Neutrophil (primary cell): ENCODE measurements around the gene SAFB2.

Experiments
- H3K27ac ChIP-seq: fragments of 200-600 bp; sonication (generic); 2 replicates; pipeline ENCODE4 v1.5.1; 2016; ENCODE audit warnings: mild to moderate bottlenecking, moderate library complexity
- H3K27me3 ChIP-seq: fragments of 200-600 bp; sonication (generic); 2 replicates; pipeline ENCODE4 v1.6.0; 2016; ENCODE audit warnings: mild to moderate bottlenecking
- H3K36me3 ChIP-seq: fragments of 200-600 bp; sonication (generic); 2 replicates; pipeline ENCODE4 v1.5.1; 2017
- H3K4me1 ChIP-seq, 2 experiments: fragments of 200-600 bp in 1 of 2; sonication (generic) in 1 of 2; 1 replicate in 1 of 2; 2 replicates in 1 of 2; pipeline versions ENCODE4 v1.5.1 to v1.6.1; 2013 to 2016; ENCODE audit warnings: low read depth in 1 of 2, low read length in 1 of 2, mild to moderate bottlenecking in 1 of 2, moderate library complexity in 1 of 2; ENCODE audit not compliant: control insufficient read depth in 1 of 2, insufficient read depth in 1 of 2
- H3K4me3 ChIP-seq, 2 experiments: fragments of 200-600 bp in 1 of 2; sonication (generic) in 1 of 2; 1 replicate in 1 of 2; 2 replicates in 1 of 2; pipeline ENCODE4 v1.5.1; 2013 to 2016; ENCODE audit warnings: low read depth in 1 of 2, low read length in 1 of 2, mild to moderate bottlenecking in 1 of 2, moderate library complexity in 1 of 2
- H3K9me3 ChIP-seq: fragments of 200-600 bp; sonication (generic); 2 replicates; pipeline ENCODE4 v1.5.1; 2016
- TF ChIP-seq, protein P1 (sequence below): fragments of 200-600 bp; sonication (generic); IDR thresholded peaks from 2 replicates; pipeline ENCODE4 v1.5.1; 2016; ENCODE audit warnings: antibody characterized with exemption

Gene SAFB2

DNA sequence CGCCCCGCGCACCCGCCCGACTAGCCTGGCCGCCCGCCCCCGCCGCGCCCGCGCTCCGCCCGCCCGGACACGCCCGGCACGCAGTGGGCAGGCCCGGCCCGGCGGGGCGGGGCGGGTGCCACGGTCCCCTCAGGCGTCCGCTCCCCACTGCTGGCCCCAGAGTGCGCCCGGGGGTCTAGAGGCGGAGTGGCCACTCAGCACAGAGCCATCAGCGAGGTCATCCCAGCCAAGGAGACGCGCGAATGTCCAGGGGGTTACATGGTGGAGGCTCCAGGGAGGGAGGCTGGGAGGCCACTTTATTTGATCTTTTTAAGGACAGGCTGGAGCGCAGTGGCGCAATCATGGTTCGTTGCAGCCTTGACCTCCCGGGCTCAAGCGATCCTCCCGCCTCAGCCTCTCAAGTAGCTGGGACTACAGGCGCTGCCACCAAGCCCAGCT is 54.6 kb downstream of the SAFB2 start:
- Histone ChIP-seq H3K27ac (no peak overlapping the region), H3K4me3 (no peak overlapping the region), H3K27me3 (peaks cover 72% of the 10 kb centered on the region), H3K9me3 (no peaks in the 10 kb centered on the region), H3K4me1 (no peaks in the 10 kb centered on the region), H3K36me3 (no peaks in the 10 kb centered on the region)
- TF ChIP-seq, protein P1, sequence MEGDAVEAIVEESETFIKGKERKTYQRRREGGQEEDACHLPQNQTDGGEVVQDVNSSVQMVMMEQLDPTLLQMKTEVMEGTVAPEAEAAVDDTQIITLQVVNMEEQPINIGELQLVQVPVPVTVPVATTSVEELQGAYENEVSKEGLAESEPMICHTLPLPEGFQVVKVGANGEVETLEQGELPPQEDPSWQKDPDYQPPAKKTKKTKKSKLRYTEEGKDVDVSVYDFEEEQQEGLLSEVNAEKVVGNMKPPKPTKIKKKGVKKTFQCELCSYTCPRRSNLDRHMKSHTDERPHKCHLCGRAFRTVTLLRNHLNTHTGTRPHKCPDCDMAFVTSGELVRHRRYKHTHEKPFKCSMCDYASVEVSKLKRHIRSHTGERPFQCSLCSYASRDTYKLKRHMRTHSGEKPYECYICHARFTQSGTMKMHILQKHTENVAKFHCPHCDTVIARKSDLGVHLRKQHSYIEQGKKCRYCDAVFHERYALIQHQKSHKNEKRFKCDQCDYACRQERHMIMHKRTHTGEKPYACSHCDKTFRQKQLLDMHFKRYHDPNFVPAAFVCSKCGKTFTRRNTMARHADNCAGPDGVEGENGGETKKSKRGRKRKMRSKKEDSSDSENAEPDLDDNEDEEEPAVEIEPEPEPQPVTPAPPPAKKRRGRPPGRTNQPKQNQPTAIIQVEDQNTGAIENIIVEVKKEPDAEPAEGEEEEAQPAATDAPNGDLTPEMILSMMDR: no peak

DNA sequence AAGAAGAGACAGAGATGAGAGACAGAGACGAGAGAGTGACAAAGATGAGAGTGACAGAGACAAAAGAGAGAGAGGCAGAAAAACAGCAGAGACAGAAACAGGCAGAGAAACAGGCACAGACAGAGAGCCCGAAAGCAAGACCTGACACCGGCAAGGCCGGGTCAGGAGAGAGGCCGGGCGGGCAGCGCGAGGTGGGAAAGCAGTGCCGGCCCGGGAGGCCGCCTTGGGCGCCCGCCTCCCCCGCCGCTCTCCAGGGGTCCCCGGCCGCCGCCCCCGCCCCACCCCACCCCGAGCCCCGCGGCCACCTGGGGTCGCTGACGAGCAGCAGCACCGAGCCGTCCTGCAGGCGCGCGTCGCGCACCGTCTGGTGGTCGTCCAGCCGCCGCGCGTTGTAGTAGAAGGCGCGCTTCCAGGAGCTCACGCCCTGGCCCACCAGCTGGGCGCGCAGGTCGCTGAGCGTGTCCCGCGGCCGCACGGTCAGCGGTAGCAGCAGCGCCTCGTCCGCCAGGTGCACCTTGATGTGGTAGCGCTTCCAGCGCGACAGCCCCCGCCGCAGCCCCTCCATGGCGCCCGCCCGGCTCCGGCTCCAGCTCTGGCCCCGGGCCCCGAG is 55.1 kb downstream of the SAFB2 start, which contains the start of gene TINCR:
TINCR (minus strand) TSS at position 594 of the 610 bp plus-strand sequence.
- TF ChIP-seq, protein P1: no peak
- no peaks in the 10 kb centered on the region for H3K9me3 ChIP-seq
- H3K27me3 ChIP-seq: peaks cover 77% of the 10 kb centered on the region
- H3K27ac ChIP-seq: no peak within 1 kb of the TSS
- no peaks in the 10 kb centered on the region for H3K4me1 ChIP-seq
- H3K36me3 ChIP-seq: no peaks in the 10 kb centered on the region
- H3K4me3 ChIP-seq: no peak within 1 kb of the TSS

DNA sequence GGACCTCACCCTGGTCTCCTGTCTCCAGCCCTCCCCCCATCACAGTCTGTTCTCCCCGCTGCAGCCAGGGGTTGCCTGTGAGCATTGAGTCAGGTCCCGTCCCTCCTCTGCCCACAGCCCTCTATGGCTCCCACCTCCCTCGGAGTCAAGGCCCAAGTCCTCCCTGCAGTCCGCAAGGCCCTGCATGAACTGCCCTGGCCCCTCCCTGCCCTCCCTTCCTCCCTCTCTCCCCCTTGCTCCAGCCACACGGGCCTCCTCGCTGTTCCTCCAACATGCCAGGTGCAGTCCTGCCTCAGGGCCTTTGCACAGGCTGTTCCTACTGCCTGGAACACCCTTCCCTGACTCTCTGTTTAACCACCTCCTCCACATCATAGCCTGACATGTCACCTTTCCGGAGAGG is 57.6 kb downstream of the SAFB2 start:
- H3K9me3 ChIP-seq: no peaks in the 10 kb centered on the region
- no peak overlapping the region for H3K27ac ChIP-seq
- H3K36me3 ChIP-seq: no peaks in the 10 kb centered on the region
- H3K4me3 ChIP-seq: no peak overlapping the region
- H3K4me1 ChIP-seq: no peaks in the 10 kb centered on the region
- H3K27me3 ChIP-seq: peaks cover 93% of the 10 kb centered on the region
- TF ChIP-seq, protein P1: no peak

DNA sequence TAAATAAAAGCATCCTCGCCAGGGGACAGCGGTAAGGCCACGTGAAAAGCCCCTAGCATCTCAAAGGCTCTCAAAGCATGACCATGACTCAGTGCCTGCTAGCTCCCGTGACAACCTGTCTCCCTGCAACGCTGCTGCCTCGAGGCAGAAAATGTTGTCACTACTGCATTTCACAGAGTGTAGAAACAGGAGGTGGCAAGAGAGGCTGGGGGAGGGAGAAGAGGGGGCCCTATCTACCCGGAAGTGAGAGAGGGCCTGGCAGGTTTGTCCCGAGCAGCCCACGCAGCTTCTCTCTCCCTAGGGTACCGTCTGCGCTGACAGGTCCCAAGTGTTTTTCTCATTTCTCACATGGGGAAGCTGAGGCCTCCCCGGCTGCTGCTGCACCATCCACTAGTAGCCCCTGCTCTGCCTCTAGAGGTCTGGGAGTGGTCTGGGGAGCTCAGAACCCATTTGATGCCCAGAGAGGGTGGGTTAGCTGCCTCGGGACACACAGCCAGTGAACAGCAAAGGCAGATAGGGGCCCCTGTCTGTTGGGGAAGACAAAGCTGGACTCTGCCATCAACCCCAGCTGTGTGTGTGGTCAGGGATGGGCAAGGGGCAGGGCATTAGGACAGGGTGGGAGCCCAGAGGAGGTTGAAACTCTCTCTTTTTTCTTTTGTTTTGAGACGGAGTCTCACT is 58.5 kb downstream of the SAFB2 start:
- H3K9me3 ChIP-seq: no peaks in the 10 kb centered on the region
- TF ChIP-seq, protein P1: no peak
- H3K27ac ChIP-seq: no peak overlapping the region
- no peaks in the 10 kb centered on the region for H3K4me1 ChIP-seq
- H3K36me3 ChIP-seq: no peaks in the 10 kb centered on the region
- peaks cover 87% of the 10 kb centered on the region for H3K27me3 ChIP-seq
- no peak overlapping the region for H3K4me3 ChIP-seq

DNA sequence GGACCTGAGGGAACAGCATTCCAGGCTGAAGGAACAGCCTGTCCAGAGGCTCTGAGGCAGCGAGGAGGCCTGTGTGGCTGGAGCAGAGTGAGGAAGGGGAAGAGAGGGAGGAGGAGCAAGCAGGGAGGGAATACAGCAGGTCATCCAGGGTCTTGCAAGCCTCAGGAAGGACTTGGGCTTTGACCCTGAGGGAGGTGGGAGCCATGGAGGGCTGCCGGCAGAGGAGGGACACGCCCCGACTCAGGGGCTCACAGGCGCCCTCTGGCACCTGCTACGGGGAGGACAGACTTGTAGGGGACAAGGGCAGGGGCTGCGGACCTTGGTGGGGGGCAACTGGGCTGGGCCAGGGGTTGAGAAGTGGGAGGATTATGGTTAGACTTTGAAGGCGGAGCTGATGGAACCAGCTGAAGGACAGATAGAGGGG is 59.6 kb downstream of the SAFB2 start:
- H3K4me1 ChIP-seq: no peaks in the 10 kb centered on the region
- no peaks in the 10 kb centered on the region for H3K36me3 ChIP-seq
- no peak overlapping the region for H3K4me3 ChIP-seq
- H3K27ac ChIP-seq: no peak overlapping the region
- TF ChIP-seq, protein P1: no peak
- H3K27me3 ChIP-seq: peaks cover 79% of the 10 kb centered on the region
- H3K9me3 ChIP-seq: no peaks in the 10 kb centered on the region
